ENCODE results near the gene TLK2.

The TLK2 gene

DNA sequence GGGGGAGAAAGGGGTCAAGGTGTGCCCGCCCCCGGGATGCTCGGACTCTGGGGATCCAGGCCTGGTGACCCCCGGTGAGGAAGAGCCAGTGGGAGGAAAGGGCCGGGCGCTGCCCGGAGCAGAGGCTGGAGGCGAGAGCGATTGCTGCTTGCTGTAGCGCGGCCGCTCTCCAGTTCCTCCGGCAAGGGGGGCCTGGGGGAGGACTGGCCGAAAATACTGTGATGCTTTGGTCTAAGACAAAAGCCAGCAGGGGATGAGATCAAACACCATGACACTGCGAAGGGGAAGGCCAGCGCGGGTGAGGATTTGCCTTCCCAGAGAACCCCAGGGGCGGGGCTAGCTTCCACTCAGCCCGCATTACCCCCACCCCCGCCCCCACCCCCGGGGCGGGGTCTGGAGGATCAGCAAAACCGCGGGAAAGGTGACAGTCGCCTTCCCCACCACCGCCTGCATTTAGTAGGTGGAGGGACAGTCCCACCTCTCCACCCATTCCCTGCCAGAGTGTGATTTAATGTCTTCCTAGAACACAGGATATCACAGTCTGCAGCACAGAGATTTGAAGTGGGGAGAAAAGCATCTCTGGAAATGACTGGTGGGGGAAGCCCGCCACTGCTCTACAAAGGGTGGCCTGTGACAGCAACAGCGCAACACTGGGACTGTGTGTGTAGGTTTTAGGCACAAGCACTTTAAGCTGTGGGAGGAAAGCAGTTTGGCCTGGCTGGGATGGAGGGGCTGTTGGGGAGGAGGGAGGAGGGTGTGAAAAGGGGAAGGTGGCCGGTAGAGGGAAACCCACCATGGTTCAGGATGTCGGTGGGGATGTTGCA is 174.6 kb downstream of the TLK2 start:
- DNase-seq (ENCODE audit: low read depth in 2 of 2, low spot score in 1 of 2) = peak; percentile 52 to 72

DNA sequence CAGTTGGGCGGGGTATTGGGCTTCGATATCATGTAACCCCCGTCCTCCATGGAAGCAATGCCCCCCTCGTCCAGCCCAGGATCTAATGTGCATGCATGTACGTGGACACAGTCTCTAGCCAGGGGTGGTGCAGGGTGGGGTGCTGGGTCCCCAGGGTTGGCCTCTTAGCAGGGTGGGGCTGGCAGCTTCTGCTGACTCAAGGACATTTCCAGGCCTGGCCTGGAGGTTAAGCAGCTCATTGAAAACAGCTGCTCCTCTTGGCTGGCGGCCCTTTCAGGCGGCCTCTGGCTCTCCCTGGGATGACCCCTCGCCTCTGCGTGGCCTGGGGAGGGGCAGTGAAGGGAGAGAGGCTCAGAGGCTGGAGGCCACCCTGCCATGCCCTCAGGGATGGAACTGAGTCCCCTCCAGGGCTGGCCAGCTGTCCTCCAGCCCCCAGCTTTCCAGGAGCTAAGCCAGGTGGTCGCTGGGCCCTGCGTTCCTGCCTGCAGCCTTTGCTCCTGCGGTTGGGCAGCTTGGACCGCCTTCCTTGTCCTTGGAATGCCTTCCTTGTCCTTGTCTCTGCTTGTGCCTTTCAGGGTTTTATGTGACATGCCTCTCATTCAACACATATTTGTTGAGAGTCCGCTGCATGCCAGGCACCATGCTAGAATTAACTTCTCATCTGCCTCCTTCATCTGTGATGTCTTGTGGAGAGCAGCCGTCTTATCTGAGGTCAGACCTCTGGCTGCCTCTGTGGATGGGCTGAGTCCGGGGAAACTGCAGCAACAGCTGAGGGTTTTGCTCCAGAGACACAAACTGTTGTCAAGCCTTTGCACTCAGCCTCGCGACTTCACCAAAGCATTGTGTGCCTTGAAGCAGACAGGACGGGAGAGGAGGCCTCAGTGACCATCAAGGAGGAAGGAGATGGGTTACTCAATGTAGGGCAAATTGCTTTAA is 175.5 kb downstream of the TLK2 start:
- no peak for DNase-seq (ENCODE audit: low read depth in 2 of 2, low spot score in 1 of 2)

DNA sequence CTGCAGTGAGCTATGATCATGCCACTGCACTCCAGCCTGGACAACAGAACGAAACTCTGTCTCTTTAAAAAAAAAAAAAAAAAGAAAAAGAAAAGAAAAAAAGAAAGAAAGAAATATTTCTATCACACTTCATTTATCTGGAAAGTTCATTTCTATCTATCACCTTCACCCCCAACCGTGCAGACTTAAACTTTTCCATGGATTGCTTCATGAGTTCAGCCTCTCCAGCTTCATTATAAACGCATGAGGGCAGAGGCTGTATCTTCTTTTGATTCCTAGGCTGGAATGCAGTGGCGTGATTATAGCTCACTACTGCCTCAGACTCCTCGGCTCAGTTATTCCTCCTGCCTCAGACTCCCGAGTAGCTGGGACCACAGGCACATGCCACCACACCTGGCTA is 177.0 kb downstream of the TLK2 start:
- DNase-seq (ENCODE audit: low read depth in 2 of 2, low spot score in 1 of 2) = no peak

DNA sequence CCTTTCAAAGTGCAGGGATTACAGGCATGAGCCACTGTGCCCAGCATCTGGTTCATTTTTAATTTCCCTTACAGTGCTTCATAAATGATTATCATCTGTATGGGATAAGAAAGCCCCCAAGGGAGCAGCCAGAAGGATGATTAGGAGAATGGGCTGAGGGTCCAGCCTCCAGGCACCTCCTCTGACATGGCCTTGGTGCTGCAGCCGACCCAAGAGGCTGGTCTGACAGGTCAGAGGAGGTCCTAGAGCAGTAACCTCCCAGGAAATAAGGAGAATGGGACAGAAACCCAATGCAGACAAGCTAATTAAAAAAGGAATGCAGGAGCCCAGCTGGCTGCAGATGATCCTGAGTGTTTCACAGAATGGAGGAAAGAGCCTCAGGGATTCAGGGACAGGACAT is 177.8 kb downstream of the TLK2 start:
- no peak for DNase-seq (ENCODE audit: low read depth in 2 of 2, low spot score in 1 of 2)

DNA sequence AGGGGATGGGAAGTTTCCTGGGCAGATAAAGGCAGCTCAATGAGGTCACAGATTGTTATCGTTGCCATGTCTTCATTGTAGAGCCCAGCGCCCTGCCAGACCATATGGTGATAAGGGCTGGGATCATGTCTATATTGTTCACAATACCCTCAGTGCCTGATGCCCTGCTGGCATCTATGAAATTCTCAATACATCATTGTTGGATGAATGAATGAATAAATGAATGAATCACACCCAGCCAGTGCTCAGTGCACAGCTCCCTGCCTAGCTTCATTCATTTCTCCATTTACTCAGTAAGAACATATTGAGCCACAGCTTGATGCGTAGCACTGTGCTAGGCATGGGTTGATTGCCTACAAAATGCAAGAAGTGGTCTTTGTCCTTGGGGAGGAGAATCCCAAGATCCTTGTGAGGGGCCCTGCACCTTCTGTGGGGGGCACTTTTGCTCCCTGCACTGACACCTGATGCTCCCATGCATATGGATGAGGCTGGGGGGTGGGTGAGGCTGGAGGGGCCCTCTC is 178.6 kb downstream of the TLK2 start:
- no peak for DNase-seq (ENCODE audit: low read depth in 2 of 2, low spot score in 1 of 2)

DNA sequence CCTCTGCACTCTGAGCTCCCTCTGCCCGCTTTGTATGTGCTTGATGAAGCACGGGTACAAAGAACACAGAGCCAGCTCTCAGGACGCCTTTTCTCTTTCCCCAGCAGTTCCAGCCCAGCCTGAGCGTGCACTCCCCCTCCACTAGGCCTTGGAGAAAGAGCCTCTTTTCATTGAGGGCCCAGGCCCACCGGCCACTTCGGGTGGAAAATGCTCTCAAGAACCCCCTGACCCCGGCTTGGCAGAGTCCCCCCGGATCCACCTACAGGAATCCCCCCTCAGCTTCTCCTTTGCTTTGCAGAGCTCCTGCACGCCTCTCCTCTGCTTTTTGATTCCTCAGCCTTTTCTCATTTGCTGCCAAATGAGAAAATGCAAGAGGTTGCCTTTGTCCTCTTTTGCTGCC is 179.1 kb downstream of the TLK2 start:
- no peak for DNase-seq (ENCODE audit: low read depth in 2 of 2, low spot score in 1 of 2)

DNA sequence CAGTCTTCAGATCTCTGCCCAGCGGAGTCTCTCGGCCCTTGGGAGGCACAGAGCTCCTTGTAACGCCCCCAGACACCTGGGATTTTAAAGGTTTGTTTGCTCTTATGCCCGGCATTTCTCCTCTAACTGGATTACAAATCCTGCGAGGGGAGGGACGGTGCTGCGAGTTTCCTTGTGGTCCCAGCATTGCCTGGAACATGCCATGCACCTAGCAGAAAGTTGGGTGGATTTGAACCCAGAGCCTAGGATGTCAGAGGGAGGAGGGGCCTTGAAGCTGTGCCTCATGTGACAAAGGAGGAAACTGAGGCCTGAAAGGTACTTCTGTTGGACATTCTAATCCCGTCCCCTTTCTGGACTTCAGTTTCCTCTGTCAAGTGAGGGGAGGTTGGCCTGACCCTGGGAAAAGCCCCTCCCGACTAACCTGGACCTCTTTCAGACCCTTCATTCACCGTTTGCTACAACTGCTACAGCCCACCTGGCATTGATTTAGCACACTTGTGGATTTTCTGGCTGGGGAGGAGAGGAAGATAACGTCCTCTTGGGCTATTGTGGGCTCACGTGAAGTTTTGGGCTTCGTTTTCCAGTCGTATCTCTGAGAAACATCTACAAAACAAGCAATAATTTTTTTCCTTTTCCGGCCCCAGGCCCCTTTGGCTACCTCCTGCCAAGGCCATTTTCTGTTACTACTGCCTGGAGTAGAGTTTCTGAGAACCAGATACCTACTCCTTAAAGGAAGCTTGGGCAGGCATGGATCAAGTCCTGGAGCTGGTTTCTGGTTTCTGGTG is 179.7 kb downstream of the TLK2 start:
- DNase-seq (ENCODE audit: low read depth in 2 of 2, low spot score in 1 of 2) = no peak

DNA sequence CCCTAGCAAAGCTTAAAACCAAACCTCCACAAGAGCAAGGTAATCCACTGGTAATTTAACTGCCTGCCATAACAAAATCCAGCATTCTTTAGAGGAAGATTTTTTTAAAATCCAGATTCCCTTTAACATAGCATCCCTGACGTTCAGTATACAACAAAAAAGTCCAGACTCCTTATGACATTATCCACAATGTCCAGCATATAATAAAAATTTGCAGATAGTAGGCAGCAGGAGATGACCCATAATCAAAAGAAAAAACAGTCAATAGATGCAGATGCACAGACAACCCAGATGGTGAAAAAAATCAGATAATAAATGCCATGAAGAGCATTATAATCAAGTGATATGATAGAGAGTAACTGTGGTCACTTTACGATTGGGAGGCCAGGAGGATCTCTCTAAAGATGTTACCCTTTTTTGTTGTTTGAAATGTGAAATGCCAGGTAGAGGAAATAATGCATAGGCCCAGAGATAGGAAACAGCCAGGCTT is 182.0 kb downstream of the TLK2 start:
- DNase-seq (ENCODE audit: low read depth in 2 of 2, low spot score in 1 of 2) = no peak

DNA sequence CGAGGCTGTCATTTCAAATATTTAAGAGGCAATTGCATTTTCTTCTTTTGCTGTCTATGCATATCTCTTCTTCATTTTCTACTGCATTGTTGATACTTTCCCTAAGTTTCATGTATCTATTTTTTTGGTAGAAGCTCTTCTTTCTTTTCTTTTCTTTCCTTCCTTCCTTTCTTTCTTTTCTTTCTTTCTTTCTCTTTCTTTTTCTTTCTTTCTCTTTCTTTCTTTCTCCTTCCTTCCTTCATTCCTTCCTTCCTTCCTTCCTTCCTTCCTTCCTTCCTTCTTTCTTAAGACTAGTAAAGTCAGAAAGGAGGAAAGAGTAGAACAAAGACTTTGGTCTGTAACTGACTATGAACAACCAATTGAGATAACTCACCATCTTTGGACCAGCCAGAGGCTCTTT is 182.7 kb downstream of the TLK2 start:
- DNase-seq (ENCODE audit: low read depth in 2 of 2, low spot score in 1 of 2) = no peak

DNA sequence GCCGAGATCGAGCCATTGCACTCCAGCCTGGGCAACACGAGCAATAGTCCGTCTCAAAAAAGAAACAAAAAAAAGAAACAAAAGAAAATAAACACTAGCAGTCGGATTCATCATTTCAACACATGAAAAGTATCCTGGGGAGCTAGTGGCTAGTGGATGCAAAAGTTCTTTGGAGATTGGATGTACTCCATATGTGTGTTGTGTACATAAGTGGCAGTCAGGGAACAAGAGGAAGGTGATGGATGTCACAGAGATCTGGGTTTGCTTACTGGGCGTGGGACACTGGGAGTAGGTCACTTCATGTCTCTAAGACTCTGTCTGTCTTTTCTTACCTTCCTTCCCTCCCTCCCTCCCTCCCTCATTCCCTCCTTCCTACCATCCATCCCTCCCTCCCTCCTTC is 184.2 kb downstream of the TLK2 start:
- DNase-seq (ENCODE audit: low read depth in 2 of 2, low spot score in 1 of 2) = no peak
